Islet precursor cell (in vitro differentiated cells): ENCODE measurements around the gene PON3.
"Not testable (repeated sequence)": the region's sequence is repeated elsewhere in the genome, so short reads cannot be mapped to it uniquely, and the experiment has no call there.

Source experiments
- DNase-seq: peaks from one replicate; pipeline ENCODE4 v3.0.0-alpha.2; 2018

Gene PON3

GRCh38 chr7:95411036-95411435 is 14.9 kb upstream of the PON3 start:
- no peak for DNase-seq

GRCh38 chr7:95407751-95408150 is 11.6 kb upstream of the PON3 start:
- peak; percentile 57 for DNase-seq

- DNase-seq: no peak
Observed at GRCh38 chr7:95405800-95406199, 9.6 kb upstream of the PON3 start.

GRCh38 chr7:95405208-95405607 is 9.0 kb upstream of the PON3 start:
- DNase-seq: no peak

GRCh38 chr7:95404316-95404865 is 8.2 kb upstream of the PON3 start:
- DNase-seq: no peak

- DNase-seq: no peak
Observed at GRCh38 chr7:95398155-95398940, 2.2 kb upstream of the PON3 start.

GRCh38 chr7:95397381-95397780 is 1.2 kb upstream of the PON3 start:
- no peak for DNase-seq

GRCh38 chr7:95395755-95396135 is 430 bp downstream of the PON3 start:
- DNase-seq: no peak

GRCh38 chr7:95394370-95394769 is 1.8 kb downstream of the PON3 start:
- DNase-seq: no peak

- no peak for DNase-seq
Observed at GRCh38 chr7:95391761-95392160, 4.4 kb downstream of the PON3 start.

GRCh38 chr7:95389516-95389915 is 6.7 kb downstream of the PON3 start:
- no peak for DNase-seq

- not testable (repeated sequence) for DNase-seq
Observed at GRCh38 chr7:95379457-95379856, 16.7 kb downstream of the PON3 start.

- DNase-seq: no peak
Observed at GRCh38 chr7:95376632-95377400, 19.4 kb downstream of the PON3 start.

- DNase-seq: no peak
Observed at GRCh38 chr7:95375591-95376257, 20.5 kb downstream of the PON3 start.

- DNase-seq: no peak
Observed at GRCh38 chr7:95373323-95373722, 22.9 kb downstream of the PON3 start.

- no peak for DNase-seq
Observed at GRCh38 chr7:95368235-95368634, 27.9 kb downstream of the PON3 start.

GRCh38 chr7:95367606-95368005 is 28.6 kb downstream of the PON3 start:
- DNase-seq: no peak

- DNase-seq: no peak
Observed at GRCh38 chr7:95365151-95365550, 31.0 kb downstream of the PON3 start.

- no peak for DNase-seq
Observed at GRCh38 chr7:95357623-95358022, 38.6 kb downstream of the PON3 start.

GRCh38 chr7:95342642-95343307 is 53.4 kb downstream of the PON3 start:
- DNase-seq: peak; percentile 62

- no peak for DNase-seq
Observed at GRCh38 chr7:95342029-95342428, 54.1 kb downstream of the PON3 start.

GRCh38 chr7:95340491-95340890 is 55.7 kb downstream of the PON3 start:
- no peak for DNase-seq

- no peak for DNase-seq
Observed at GRCh38 chr7:95338832-95339231, 57.3 kb downstream of the PON3 start.
